SH-SY5Y (cell line): ENCODE results near the gene STK32C.

Experiments used
- GATA2 ChIP-seq: IDR thresholded peaks from 2 replicates; pipeline ENCODE4 v1.6.1; 2011; ENCODE audit warnings: mild to moderate bottlenecking, low read depth, low read length
- GATA3 ChIP-seq: IDR thresholded peaks from 2 replicates; pipeline ENCODE4 v1.6.1; 2011; ENCODE audit warnings: low read depth, mild to moderate bottlenecking, low read length, moderate library complexity

DNA sequence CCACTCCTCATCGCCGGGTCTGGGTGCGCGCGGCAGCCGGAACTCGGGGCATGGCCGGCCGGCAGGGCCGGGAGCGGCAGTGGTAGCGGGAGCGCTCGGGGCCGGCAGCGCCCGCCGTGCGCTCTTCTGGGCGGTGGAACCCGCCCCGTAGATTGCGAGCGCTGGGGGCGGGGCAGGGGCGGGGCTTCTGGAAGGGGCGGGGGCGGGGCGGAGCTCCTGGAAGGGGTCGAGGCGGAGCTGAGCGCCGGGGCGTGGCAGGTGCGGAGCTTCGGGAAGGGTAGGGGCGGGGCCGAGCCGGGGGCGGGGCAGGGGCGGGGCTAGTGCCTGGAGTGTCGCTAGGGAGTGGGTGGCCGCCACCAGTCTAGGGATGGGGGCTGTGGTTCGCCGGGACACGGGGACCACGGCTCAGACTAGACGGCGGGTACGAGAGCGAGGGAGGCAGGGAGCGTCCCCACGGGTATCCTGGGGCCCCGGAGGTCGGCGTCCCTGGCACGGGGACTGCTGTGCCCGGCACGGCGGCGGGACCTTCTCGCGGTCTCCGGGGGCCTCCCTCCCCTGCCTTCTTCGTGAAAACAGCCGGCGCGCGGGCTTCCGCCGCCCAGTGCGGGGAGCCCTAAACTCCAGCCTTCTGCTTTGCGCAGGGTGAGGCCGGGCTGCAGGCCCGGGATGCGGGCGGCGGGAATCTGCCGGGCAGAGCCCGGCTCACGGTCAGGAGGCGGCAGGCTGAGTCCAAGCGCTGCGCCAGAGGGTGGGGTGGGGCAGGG, at the start of gene STK32C:
- no peak for TF ChIP-seq GATA2
- TF ChIP-seq GATA3, result no peak
